GM21360 (cell line): ENCODE data around the gene MYO1B.

Experiments used
- ATAC-seq: cut with Tn5 transposase; IDR thresholded peaks from one replicate; pipeline ENCODE4 v1.9.1; 2021; ENCODE audit warnings: mild to moderate bottlenecking, moderate library complexity; ENCODE audit not compliant: unreplicated experiment

Gene MYO1B

DNA sequence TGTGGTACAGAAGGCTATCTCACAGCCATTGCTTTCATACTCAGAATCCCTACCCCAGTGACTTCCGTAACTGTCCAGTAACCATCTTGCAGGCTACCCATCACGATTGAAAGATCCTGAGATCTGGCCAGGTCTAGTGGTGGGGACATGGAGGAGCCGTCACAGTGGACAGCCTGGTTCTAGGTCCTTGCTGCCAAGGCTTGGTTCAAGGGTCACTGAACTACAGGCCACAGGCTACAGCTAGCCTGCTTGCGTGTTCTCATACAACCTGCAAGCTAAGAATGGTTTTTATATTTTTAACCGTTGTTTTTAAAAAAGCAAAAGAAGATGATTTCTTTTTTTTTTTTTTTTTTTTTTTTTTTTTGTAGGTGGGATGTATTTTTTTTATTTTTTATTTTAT is 151.6 kb downstream of the MYO1B start:
- ATAC-seq: no peak

- ATAC-seq: no peak
These were observed 154.4 kb downstream of the MYO1B start for GRCh38 chr2:191399601-191400000.

DNA sequence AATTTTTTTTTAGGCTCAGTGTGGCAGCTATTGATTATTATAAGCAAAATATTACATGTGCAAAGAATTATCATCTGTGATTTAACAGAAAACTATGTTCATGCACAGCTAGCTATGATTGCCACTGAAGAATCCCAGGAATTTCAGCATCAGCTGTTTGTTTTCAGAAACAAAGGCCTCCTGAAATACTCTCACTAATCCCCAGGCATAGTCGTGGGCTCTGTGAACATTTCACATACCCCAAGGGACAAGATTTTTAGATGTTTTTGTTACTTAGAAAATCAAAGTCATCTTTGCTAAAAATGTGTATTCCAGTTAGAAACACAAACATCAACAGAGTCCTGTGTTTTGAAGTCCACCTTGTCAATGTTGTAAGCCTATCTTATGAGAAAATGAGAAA is 156.1 kb downstream of the MYO1B start:
- ATAC-seq: no peak

GRCh38 chr2:191402966-191403565 is 157.9 kb downstream of the MYO1B start:
- no peak for ATAC-seq

DNA sequence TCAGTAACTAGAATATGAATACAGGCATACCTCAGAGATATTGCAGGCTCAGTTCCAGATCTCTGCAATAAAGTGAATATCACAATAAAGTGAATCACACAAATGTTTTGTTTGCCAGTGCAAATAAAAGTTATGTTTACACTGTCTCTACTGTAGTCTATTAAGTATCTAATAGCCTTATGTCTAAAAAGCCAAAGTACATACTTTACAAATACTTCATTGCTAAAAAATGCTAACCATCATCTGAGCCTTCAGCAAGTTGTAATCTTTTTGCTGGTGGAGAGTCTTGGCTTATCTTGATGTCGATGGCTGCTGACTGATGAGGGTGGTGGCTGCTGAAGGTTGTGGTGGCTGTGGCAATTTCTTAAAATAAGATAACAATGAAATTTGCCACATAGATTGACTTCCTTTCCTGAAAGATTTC is 159.4 kb downstream of the MYO1B start:
- no peak for ATAC-seq

GRCh38 chr2:191405546-191405945 is 160.3 kb downstream of the MYO1B start:
- no peak for ATAC-seq

DNA sequence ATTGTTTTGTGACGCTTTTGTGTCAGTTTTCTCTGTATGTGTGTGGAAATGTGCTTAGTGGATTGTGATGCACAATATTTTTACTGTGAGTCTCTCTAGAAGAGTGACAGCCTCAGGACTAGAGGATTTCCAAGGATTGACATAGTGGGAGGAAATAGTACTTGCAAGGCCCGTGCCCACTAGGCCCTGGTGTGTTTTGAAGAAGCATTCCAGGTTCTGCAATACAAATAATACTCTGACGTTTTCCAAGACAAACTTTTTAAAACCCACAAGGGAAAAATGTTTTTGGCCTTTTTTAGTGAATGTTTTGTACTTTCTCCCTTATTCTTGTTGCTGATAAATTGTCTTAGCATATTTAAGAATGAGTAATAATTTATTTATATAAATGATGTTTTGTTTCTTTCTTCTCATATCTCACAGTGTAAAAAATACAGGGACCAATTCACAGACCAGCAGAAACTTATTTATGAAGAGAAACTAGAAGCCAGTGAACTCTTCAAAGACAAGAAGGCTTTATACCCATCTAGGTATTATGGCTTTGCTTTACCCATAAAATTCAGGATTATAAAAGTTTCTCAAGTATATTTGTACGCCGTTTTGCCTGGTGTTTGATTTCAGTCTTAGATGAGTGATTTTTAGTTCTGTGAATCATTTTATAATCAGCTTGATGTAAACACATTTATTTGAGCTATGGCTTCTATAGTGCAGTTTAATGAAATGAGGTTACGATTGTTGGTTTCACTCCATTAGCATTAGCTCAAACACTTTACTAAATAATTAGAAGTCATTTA is 165.6 kb downstream of the MYO1B start:
- ATAC-seq: no peak

GRCh38 chr2:191411472-191411871 is 166.3 kb downstream of the MYO1B start:
- ATAC-seq: no peak

- ATAC-seq: no peak
These were observed 167.1 kb downstream of the MYO1B start for GRCh38 chr2:191412353-191412752.

GRCh38 chr2:191415101-191415500 is 169.9 kb downstream of the MYO1B start:
- ATAC-seq: no peak

DNA sequence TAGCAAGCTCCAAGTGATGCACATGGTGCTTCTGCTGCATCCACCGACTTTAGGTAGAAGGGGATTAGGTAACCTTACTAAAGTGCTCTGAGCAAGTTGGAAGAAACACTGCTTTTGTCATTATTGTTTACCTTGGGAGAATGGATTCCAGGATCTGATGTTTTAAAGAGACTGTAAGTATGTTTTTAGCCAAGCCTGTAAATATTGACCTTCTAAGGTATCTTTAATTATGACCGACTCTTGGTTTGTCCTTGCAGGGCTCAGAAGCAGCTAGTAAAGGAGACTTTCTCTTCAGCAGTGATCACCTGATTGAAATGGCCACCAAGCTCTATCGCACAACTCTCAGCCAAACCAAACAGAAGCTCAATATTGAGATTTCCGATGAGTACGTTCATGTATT is 170.7 kb downstream of the MYO1B start:
- ATAC-seq: no peak

DNA sequence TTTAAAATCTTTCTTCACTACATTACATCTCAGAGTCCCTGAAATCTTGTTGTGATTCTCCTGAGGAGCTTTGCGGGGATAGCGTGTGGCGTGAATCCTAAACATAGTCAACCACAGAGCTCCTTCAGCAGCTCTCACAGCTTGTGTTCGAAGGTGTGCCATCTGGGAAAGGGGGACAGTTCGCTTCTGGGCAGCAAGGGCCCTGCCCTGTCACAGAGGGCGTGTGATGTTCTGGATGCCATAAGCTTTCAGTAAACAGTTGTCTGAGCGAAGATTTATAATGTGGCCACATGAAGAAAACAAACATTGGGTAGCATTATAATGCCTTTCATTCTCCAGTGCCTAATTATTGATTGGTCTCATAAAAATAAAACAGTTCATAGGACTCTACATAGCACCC is 172.5 kb downstream of the MYO1B start:
- ATAC-seq: no peak

GRCh38 chr2:191421950-191422349 is 176.7 kb downstream of the MYO1B start:
- no peak for ATAC-seq

- no peak for ATAC-seq
These were observed 181.8 kb downstream of the MYO1B start for GRCh38 chr2:191427031-191427430.

DNA sequence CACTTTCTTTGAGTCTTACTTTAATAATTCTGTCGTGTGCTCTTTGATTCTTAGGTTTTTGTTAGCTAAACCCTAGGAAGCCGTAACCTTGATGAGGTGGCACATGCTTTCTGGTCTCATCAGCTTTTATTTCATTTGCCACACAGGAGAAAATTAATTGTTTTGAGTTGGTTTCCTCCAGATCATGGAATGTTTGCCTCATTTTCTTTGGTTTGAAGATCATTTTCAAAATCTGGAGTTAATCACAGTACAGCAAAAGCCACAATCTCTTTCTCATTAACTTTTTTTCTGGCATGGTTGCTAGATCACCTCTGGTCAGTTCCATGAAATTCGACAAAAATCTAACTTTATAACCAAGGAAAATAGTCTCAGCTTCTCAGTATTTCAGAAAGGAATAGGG is 182.9 kb downstream of the MYO1B start:
- ATAC-seq: no peak

DNA sequence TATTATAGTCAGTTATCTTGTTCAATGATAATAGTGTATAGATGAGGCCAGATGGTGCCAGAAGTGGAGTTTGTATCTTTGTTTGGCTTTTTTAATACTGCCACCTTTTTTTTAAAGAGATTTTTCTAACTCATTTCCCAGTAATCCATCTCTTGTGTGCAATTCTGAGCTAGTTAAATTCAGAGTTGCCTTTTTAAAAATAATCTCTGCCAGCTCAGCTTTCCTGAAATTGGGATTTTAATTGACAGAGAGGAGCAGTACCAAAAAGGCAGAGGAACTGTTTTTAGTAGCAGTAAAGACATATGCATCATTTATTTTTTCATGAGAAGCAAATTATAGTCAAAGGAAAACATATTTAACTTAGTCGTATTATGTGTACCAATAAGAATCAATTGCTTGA is 185.3 kb downstream of the MYO1B start:
- ATAC-seq: no peak

DNA sequence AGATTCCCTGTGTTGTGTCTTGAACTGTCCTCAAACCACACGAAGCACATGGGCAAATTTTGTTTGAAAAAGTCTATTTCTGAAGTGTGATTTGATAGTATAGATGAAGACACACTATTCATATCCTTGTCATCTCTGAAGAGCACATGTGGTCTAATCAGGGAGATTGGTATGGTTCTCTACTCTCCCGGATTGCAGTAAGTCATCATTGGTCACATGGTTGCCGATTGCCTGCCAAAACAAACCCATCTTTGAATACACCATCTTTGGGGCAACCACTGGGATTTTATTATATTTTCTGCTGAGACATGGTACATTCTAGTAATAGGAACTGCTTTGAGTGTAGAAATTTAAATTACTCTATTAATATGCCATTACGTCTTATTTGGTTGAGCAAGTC is 186.9 kb downstream of the MYO1B start:
- no peak for ATAC-seq

GRCh38 chr2:191434072-191434471 is 188.9 kb downstream of the MYO1B start:
- ATAC-seq: no peak

DNA sequence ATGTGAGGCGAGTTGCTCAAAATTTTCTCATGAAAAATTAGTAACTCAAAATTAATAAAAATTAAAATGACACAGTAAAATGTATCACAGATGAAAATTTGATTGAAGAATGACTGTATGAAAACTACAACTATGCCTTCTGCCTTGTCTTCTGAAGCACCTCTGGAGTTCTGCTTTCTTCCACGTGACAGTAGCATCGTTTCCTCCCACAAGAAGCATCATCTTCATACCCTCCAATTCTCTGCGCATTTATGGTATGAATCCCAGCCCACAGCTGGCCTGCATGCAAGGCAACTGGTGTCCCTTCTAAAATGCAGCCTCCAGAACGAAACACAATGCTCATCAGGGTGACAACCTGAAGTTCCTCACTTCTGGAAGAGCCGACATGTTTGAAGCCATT is 189.9 kb downstream of the MYO1B start:
- ATAC-seq: no peak

GRCh38 chr2:191436368-191437055 is 191.3 kb downstream of the MYO1B start:
- no peak for ATAC-seq

GRCh38 chr2:191439481-191439880 is 194.3 kb downstream of the MYO1B start:
- ATAC-seq: no peak
